ENCODE measurements around the gene TBC1D22A.

The TBC1D22A gene

GRCh38 chr22:47006433-47006832 is 244.0 kb downstream of the TBC1D22A start:
- Histone ChIP-seq H3K4me3 (ENCODE audit: low read length) (no peak overlapping the region), H3K4me1 (ENCODE audit: control insufficient read depth, low read depth, low read length) (no peaks in the 10 kb centered on the region), H3K27me3 (ENCODE audit: insufficient read depth, low read length, poor library complexity) (no peaks in the 10 kb centered on the region), H3K56ac (ENCODE audit: low read length) (no peak overlapping the region), H3K4ac (ENCODE audit: low read depth, low read length) (no peak overlapping the region), H3K27ac (ENCODE audit: low read depth, low read length) (no peak overlapping the region), H3K18ac (ENCODE audit: low read length) (no peak overlapping the region), H3K36me3 (ENCODE audit: control insufficient read depth, insufficient read depth, low read length) (no peaks in the 10 kb centered on the region), H3K79me2 (ENCODE audit: control insufficient read depth, insufficient read depth, low read length) (no peaks in the 10 kb centered on the region), H2BK120ac (ENCODE audit: low read depth, low read length) (no peak overlapping the region), H3K23ac (ENCODE audit: low read length) (no peak overlapping the region), H4K8ac (ENCODE audit: low read depth, low read length) (no peak overlapping the region), H3K9ac (ENCODE audit: low read length) (no peak overlapping the region), H3K79me1 (ENCODE audit: low read length) (no peaks in the 10 kb centered on the region), H2BK5ac (ENCODE audit: low read length) (no peak overlapping the region), H3K4me2 (ENCODE audit: low read length) (no peak overlapping the region), H2BK15ac (replicated peaks; ENCODE audit: low read depth) (no peak overlapping the region), H4K5ac (ENCODE audit: low read length) (no peak overlapping the region), H2AK5ac (ENCODE audit: low read length) (no peak overlapping the region)
- DNase-seq = no peak
- no CpG with 5 or more reads among the region's 15 CpGs for WGBS (ENCODE audit: extremely low coverage, insufficient coverage, low lambda C conversion rate)

- Histone ChIP-seq H2BK15ac (replicated peaks; ENCODE audit: low read depth) (no peak overlapping the region), H2BK5ac (ENCODE audit: low read length) (no peak overlapping the region), H4K8ac (ENCODE audit: low read depth, low read length) (no peak overlapping the region), H3K56ac (ENCODE audit: low read length) (no peak overlapping the region), H3K79me2 (ENCODE audit: control insufficient read depth, insufficient read depth, low read length) (no peaks in the 10 kb centered on the region), H3K9ac (ENCODE audit: low read length) (no peak overlapping the region), H2BK120ac (ENCODE audit: low read depth, low read length) (no peak overlapping the region), H3K36me3 (ENCODE audit: control insufficient read depth, insufficient read depth, low read length) (no peaks in the 10 kb centered on the region), H3K27me3 (ENCODE audit: insufficient read depth, low read length, poor library complexity) (no peaks in the 10 kb centered on the region), H3K27ac (ENCODE audit: low read depth, low read length) (no peak overlapping the region), H3K23ac (ENCODE audit: low read length) (no peak overlapping the region), H3K18ac (ENCODE audit: low read length) (no peak overlapping the region), H2AK5ac (ENCODE audit: low read length) (no peak overlapping the region), H3K4me1 (ENCODE audit: control insufficient read depth, low read depth, low read length) (no peaks in the 10 kb centered on the region), H3K4me2 (ENCODE audit: low read length) (no peak overlapping the region), H3K4ac (ENCODE audit: low read depth, low read length) (no peak overlapping the region), H3K4me3 (ENCODE audit: low read length) (no peak overlapping the region), H3K79me1 (ENCODE audit: low read length) (no peaks in the 10 kb centered on the region), H4K5ac (ENCODE audit: low read length) (no peak overlapping the region)
- no peak for DNase-seq
- no CpG with 5 or more reads among the region's 5 CpGs for WGBS (ENCODE audit: extremely low coverage, insufficient coverage, low lambda C conversion rate)
These were observed 244.4 kb downstream of the TBC1D22A start for GRCh38 chr22:47006869-47007268.

- no peak overlapping the region for H3K4ac ChIP-seq (ENCODE audit: low read depth, low read length)
- no peak overlapping the region for H3K23ac ChIP-seq (ENCODE audit: low read length)
- no peaks in the 10 kb centered on the region for H3K79me1 ChIP-seq (ENCODE audit: low read length)
- no peaks in the 10 kb centered on the region for H3K79me2 ChIP-seq (ENCODE audit: control insufficient read depth, insufficient read depth, low read length)
- H3K4me3 ChIP-seq (ENCODE audit: low read length) = no peak overlapping the region
- no CpG with 5 or more reads among the region's 2 CpGs for WGBS (ENCODE audit: extremely low coverage, insufficient coverage, low lambda C conversion rate)
- no peak overlapping the region for H3K18ac ChIP-seq (ENCODE audit: low read length)
- no peak overlapping the region for H3K4me2 ChIP-seq (ENCODE audit: low read length)
- no peak overlapping the region for H4K8ac ChIP-seq (ENCODE audit: low read depth, low read length)
- H3K56ac ChIP-seq (ENCODE audit: low read length) = no peak overlapping the region
- no peak overlapping the region for H4K5ac ChIP-seq (ENCODE audit: low read length)
- H2AK5ac ChIP-seq (ENCODE audit: low read length) = no peak overlapping the region
- H3K4me1 ChIP-seq (ENCODE audit: control insufficient read depth, low read depth, low read length) = no peaks in the 10 kb centered on the region
- no peaks in the 10 kb centered on the region for H3K36me3 ChIP-seq (ENCODE audit: control insufficient read depth, insufficient read depth, low read length)
- DNase-seq = no peak
- no peak overlapping the region for H2BK5ac ChIP-seq (ENCODE audit: low read length)
- H3K27ac ChIP-seq (ENCODE audit: low read depth, low read length) = no peak overlapping the region
- H3K27me3 ChIP-seq (ENCODE audit: insufficient read depth, low read length, poor library complexity) = no peaks in the 10 kb centered on the region
- no peak overlapping the region for H3K9ac ChIP-seq (ENCODE audit: low read length)
- no peak overlapping the region for H2BK15ac ChIP-seq (replicated peaks; ENCODE audit: low read depth)
- H2BK120ac ChIP-seq (ENCODE audit: low read depth, low read length) = no peak overlapping the region
These were observed 245.0 kb downstream of the TBC1D22A start for GRCh38 chr22:47007496-47007895.

GRCh38 chr22:47008208-47008885 is 245.9 kb downstream of the TBC1D22A start:
- Histone ChIP-seq H3K79me1 (ENCODE audit: low read length) (no peaks in the 10 kb centered on the region), H3K27me3 (ENCODE audit: insufficient read depth, low read length, poor library complexity) (no peaks in the 10 kb centered on the region), H3K56ac (ENCODE audit: low read length) (no peak overlapping the region), H3K79me2 (ENCODE audit: control insufficient read depth, insufficient read depth, low read length) (no peaks in the 10 kb centered on the region), H3K4me2 (ENCODE audit: low read length) (no peak overlapping the region), H4K8ac (ENCODE audit: low read depth, low read length) (no peak overlapping the region), H3K4ac (ENCODE audit: low read depth, low read length) (no peak overlapping the region), H2BK120ac (ENCODE audit: low read depth, low read length) (no peak overlapping the region), H3K4me3 (ENCODE audit: low read length) (no peak overlapping the region), H2AK5ac (ENCODE audit: low read length) (no peak overlapping the region), H3K23ac (ENCODE audit: low read length) (no peak overlapping the region), H3K36me3 (ENCODE audit: control insufficient read depth, insufficient read depth, low read length) (no peaks in the 10 kb centered on the region), H4K5ac (ENCODE audit: low read length) (no peak overlapping the region), H3K4me1 (ENCODE audit: control insufficient read depth, low read depth, low read length) (no peaks in the 10 kb centered on the region), H3K18ac (ENCODE audit: low read length) (no peak overlapping the region), H2BK15ac (replicated peaks; ENCODE audit: low read depth) (no peak overlapping the region), H2BK5ac (ENCODE audit: low read length) (no peak overlapping the region), H3K27ac (ENCODE audit: low read depth, low read length) (no peak overlapping the region), H3K9ac (ENCODE audit: low read length) (no peak overlapping the region)
- WGBS (ENCODE audit: extremely low coverage, insufficient coverage, low lambda C conversion rate) = no CpG with 5 or more reads among the region's 5 CpGs
- DNase-seq = no peak

GRCh38 chr22:47009304-47010101 is 247.1 kb downstream of the TBC1D22A start:
- no peak overlapping the region for H2BK120ac ChIP-seq (ENCODE audit: low read depth, low read length)
- H3K27ac ChIP-seq (ENCODE audit: low read depth, low read length) = no peak overlapping the region
- no peak overlapping the region for H4K5ac ChIP-seq (ENCODE audit: low read length)
- H3K4ac ChIP-seq (ENCODE audit: low read depth, low read length) = no peak overlapping the region
- no peaks in the 10 kb centered on the region for H3K4me1 ChIP-seq (ENCODE audit: control insufficient read depth, low read depth, low read length)
- no CpG with 5 or more reads among the region's 8 CpGs for WGBS (ENCODE audit: extremely low coverage, insufficient coverage, low lambda C conversion rate)
- no peak overlapping the region for H3K4me2 ChIP-seq (ENCODE audit: low read length)
- H3K79me1 ChIP-seq (ENCODE audit: low read length) = no peaks in the 10 kb centered on the region
- no peak overlapping the region for H3K9ac ChIP-seq (ENCODE audit: low read length)
- H3K4me3 ChIP-seq (ENCODE audit: low read length) = no peak overlapping the region
- H3K27me3 ChIP-seq (ENCODE audit: insufficient read depth, low read length, poor library complexity) = no peaks in the 10 kb centered on the region
- no peak overlapping the region for H4K8ac ChIP-seq (ENCODE audit: low read depth, low read length)
- no peak overlapping the region for H2BK5ac ChIP-seq (ENCODE audit: low read length)
- H3K36me3 ChIP-seq (ENCODE audit: control insufficient read depth, insufficient read depth, low read length) = no peaks in the 10 kb centered on the region
- H2AK5ac ChIP-seq (ENCODE audit: low read length) = no peak overlapping the region
- H3K79me2 ChIP-seq (ENCODE audit: control insufficient read depth, insufficient read depth, low read length) = no peaks in the 10 kb centered on the region
- no peak overlapping the region for H3K23ac ChIP-seq (ENCODE audit: low read length)
- no peak overlapping the region for H3K18ac ChIP-seq (ENCODE audit: low read length)
- no peak overlapping the region for H2BK15ac ChIP-seq (replicated peaks; ENCODE audit: low read depth)
- no peak overlapping the region for H3K56ac ChIP-seq (ENCODE audit: low read length)
- no peak for DNase-seq

Measured in mesendoderm (in vitro differentiated cells).